Measurements from ENCODE around the gene ITIH2.

The ITIH2 gene

DNA sequence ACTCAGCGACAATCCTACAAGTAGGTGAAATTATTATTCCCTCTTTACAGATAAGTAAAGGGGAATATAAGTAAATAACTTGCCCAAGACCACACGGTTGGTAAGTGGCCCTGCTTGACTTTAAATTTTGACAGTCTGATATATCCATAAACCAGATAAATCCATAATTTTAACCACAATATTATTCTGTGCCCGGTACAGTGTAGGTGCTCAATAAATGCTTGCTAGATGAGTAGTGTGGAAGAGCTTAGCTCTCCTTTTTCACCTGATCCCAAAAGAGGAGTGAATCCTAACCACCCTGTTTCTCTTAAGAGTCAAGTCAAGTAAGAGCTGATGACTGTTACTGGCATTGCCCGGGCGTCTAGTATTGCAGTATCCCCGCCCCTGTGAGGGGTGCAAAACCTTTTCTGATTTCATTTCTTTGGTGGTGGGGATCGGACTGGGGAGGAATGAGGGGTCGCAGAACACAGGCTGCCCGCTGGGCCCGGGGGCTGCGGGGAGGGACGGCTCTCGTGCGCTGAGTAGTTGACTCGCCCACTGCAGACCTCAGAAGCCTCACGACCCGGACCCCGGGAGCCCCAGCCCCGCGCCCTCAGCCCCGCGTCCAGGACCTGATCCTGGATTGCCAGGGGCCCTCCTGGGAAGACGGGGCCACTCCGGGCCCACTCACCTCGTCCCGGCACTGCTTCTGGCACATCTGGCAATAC is 84.2 kb downstream of the ITIH2 start:
- no peak for TF ChIP-seq EZH2phosphoT487 (IDR thresholded peaks at IDR 0.05; ENCODE audit: low read depth)
- TF ChIP-seq, protein P1, sequence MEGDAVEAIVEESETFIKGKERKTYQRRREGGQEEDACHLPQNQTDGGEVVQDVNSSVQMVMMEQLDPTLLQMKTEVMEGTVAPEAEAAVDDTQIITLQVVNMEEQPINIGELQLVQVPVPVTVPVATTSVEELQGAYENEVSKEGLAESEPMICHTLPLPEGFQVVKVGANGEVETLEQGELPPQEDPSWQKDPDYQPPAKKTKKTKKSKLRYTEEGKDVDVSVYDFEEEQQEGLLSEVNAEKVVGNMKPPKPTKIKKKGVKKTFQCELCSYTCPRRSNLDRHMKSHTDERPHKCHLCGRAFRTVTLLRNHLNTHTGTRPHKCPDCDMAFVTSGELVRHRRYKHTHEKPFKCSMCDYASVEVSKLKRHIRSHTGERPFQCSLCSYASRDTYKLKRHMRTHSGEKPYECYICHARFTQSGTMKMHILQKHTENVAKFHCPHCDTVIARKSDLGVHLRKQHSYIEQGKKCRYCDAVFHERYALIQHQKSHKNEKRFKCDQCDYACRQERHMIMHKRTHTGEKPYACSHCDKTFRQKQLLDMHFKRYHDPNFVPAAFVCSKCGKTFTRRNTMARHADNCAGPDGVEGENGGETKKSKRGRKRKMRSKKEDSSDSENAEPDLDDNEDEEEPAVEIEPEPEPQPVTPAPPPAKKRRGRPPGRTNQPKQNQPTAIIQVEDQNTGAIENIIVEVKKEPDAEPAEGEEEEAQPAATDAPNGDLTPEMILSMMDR (IDR thresholded peaks at IDR 0.05; ENCODE audit: low read depth, low read length) = no peak
- H3K9ac ChIP-seq (ENCODE audit: low read length) = peak overlapping the region; percentile 89
- H3K4me2 ChIP-seq (ENCODE audit: low read length) = peak overlapping the region; percentile 85
- H3K36me3 ChIP-seq (replicated peaks; ENCODE audit: low read depth, low read length) = no peaks in the 10 kb centered on the region
- H3K27ac ChIP-seq (ENCODE audit: low read length) = 0 out of 2 replicates have a peak overlapping the region, but pooled peaks have one; percentile 19
- peaks cover 20% of the 10 kb centered on the region for H3K4me1 ChIP-seq (ENCODE audit: low read length)
- peak overlapping the region; percentile 99 for H3K4me3 ChIP-seq (ENCODE audit: low read length)
- H3K27me3 ChIP-seq (ENCODE audit: low read depth, low read length) = no peaks in the 10 kb centered on the region
- no peaks in the 10 kb centered on the region for H3K9me3 ChIP-seq (ENCODE audit: insufficient read depth, low read length)
- peaks cover 91% of the 10 kb centered on the region for H3K79me2 ChIP-seq (ENCODE audit: low read length)
- no peak overlapping the region for H2AFZ ChIP-seq (ENCODE audit: low read depth, low read length)
- peaks cover 33% of the 10 kb centered on the region for H4K20me1 ChIP-seq (ENCODE audit: insufficient read depth, low read length)

DNA sequence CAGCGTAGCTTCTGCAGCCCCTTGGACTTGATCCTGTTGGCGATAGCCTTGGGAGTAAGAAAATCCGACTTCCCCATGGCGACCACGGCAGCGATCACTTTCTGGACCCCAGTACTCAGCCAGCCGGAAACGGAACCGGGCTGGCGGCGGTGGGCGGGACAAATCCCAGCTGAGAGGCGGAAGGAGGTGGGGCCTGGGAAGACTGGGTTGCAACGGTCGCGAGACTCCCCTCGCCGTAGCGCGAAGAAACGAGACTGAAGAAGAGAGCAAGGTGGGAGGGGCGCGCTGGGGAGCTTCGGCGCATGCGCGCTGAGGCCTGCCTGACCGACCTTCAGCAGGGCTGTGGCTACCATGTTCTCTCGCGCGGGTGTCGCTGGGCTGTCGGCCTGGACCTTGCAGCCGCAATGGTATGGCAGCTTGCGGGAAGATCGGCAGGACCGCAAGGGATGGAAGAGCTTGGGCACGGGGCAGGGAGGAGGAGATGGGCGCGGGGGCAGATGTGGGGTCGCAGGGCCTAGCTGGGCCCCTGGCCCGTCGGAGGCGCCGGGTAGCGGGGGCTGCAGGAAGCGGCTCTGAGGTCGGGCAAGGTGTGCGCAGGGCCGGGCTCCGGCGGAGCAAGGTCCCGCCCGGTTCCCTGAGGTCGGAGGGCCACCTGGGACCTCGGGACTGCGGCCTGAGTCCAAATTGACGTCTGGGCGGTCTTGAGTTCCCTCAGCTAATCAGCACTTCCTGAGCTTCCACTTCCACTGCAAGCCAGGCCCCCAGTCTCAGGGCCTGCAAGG is 84.9 kb downstream of the ITIH2 start, which contains the start of the genes ATP5F1C and KIN:
ATP5F1C (plus strand) TSS at position 321 of the 782 bp plus-strand sequence; CDS start at position 352, 31 bp downstream.
KIN (minus strand) TSS at position 137 of the 782 bp plus-strand sequence; CDS start at position 77, 60 bp downstream.
- peak within 1 kb of the TSS; percentile 99 for H3K4me3 ChIP-seq (ENCODE audit: low read length)
- peaks cover 97% of the 10 kb centered on the region for H3K79me2 ChIP-seq (ENCODE audit: low read length)
- TF ChIP-seq, protein P1 (IDR thresholded peaks at IDR 0.05; ENCODE audit: low read depth, low read length) = no peak
- TF ChIP-seq EZH2phosphoT487 (IDR thresholded peaks at IDR 0.05; ENCODE audit: low read depth) = no peak
- H3K9me3 ChIP-seq (ENCODE audit: insufficient read depth, low read length) = no peaks in the 10 kb centered on the region
- peaks cover 20% of the 10 kb centered on the region for H3K4me1 ChIP-seq (ENCODE audit: low read length)
- H3K36me3 ChIP-seq (replicated peaks; ENCODE audit: low read depth, low read length) = no peaks in the 10 kb centered on the region
- peak within 1 kb of the TSS; percentile 85 for H3K4me2 ChIP-seq (ENCODE audit: low read length)
- no peaks in the 10 kb centered on the region for H3K27me3 ChIP-seq (ENCODE audit: low read depth, low read length)
- H2AFZ ChIP-seq (ENCODE audit: low read depth, low read length) = no peak within 1 kb of the TSS
- H4K20me1 ChIP-seq (ENCODE audit: insufficient read depth, low read length) = peaks cover 37% of the 10 kb centered on the region
- peak within 1 kb of the TSS; percentile 89 for H3K9ac ChIP-seq (ENCODE audit: low read length)
- peak within 1 kb of the TSS; percentile 34 for H3K27ac ChIP-seq (ENCODE audit: low read length)

DNA sequence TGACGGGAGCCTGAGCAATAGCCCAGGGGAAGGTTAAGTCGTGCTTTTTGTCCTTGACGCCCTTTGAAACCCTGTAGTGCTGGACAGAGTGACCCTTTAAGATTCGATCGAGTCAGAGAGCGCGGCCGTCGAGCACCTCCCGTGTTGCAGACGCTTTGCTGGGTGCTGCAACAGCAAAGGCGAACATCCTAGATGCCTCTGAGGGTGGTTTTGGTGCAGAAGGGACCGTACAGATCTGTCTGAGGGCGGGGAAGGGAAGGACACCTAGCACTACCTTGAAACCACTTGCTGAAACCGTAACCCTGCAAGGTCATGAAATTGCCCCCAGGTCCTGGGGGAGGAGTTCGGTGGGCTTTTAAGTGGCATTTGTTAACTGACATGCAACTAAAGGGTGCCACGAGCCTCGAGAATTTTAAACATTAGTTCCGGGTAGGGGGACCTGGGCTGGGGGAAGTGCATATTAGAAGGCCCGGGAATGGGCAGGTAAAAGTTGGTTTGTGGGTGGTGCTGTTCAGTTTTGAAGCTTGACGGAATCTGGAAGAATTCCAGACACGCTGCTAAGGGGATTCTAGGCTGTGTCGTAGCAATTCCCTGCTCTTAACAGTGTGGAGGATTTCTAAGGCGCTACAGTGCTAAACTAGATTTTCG is 85.6 kb downstream of the ITIH2 start:
- H3K36me3 ChIP-seq (replicated peaks; ENCODE audit: low read depth, low read length) = no peaks in the 10 kb centered on the region
- peak overlapping the region; percentile 85 for H3K4me2 ChIP-seq (ENCODE audit: low read length)
- no peak overlapping the region for H2AFZ ChIP-seq (ENCODE audit: low read depth, low read length)
- TF ChIP-seq EZH2phosphoT487 (IDR thresholded peaks at IDR 0.05; ENCODE audit: low read depth) = no peak
- TF ChIP-seq, protein P1 (IDR thresholded peaks at IDR 0.05; ENCODE audit: low read depth, low read length) = no peak
- no peaks in the 10 kb centered on the region for H3K27me3 ChIP-seq (ENCODE audit: low read depth, low read length)
- H3K4me3 ChIP-seq (ENCODE audit: low read length) = peak overlapping the region; percentile 99
- peaks cover 37% of the 10 kb centered on the region for H4K20me1 ChIP-seq (ENCODE audit: insufficient read depth, low read length)
- peak overlapping the region; percentile 86 for H3K9ac ChIP-seq (ENCODE audit: low read length)
- H3K4me1 ChIP-seq (ENCODE audit: low read length) = peaks cover 20% of the 10 kb centered on the region
- H3K9me3 ChIP-seq (ENCODE audit: insufficient read depth, low read length) = no peaks in the 10 kb centered on the region
- peak overlapping the region; percentile 34 for H3K27ac ChIP-seq (ENCODE audit: low read length)
- H3K79me2 ChIP-seq (ENCODE audit: low read length) = peaks cover 97% of the 10 kb centered on the region
